Activated CD8-positive, alpha-beta T cell treated with anti-CD3 and anti-CD28 coated beads for 36 hours (primary cell): ENCODE measurements around the gene GPR78. TPM values are rescaled to one million over a fixed set of nuclear protein-coding genes. Genes with fewer than 3 reads are reported as not detected.

Experiments used
- ATAC-seq: fragments of 200-7000 bp; cut with Tn5 transposase; one replicate; pipeline ENCODE4 v1.10.0; 2021; ENCODE audit warnings: mild to moderate bottlenecking, moderate library complexity
- CTCF ChIA-PET: fragments of 350-600 bp; sonication (Branson Sonifier 250); formaldehyde crosslinking; loops from one replicate; lab custom pipeline; 2021; ENCODE audit warnings: antibody characterized with exemption; lab: Charles Lee
- POLR2A ChIA-PET: fragments of 350-600 bp; sonication (Branson Sonifier 250); formaldehyde crosslinking; loops from one replicate; lab custom pipeline; 2021; ENCODE audit warnings: antibody characterized with exemption; lab: Charles Lee
- DNase-seq: peaks from one replicate; pipeline ENCODE4 v3.0.0-alpha.2; 2020
- H3K27ac Mint-ChIP-seq: one replicate; pipeline ENCODE4 v1.8.0; 2021; ENCODE audit warnings: mild to moderate bottlenecking, mixed read lengths
- H3K27me3 Mint-ChIP-seq: one replicate; pipeline ENCODE4 v1.8.0; 2021; ENCODE audit warnings: mixed read lengths
- H3K36me3 Mint-ChIP-seq: one replicate; pipeline ENCODE4 v1.8.0; 2021; ENCODE audit warnings: low read depth, mixed read lengths
- H3K4me1 Mint-ChIP-seq: one replicate; pipeline ENCODE4 v1.8.0; 2021; ENCODE audit warnings: low read depth, mixed read lengths
- H3K4me3 Mint-ChIP-seq: one replicate; pipeline ENCODE4 v1.8.0; 2021; ENCODE audit warnings: mild to moderate bottlenecking, moderate library complexity, mixed read lengths
- H3K9me3 Mint-ChIP-seq: one replicate; pipeline ENCODE4 v1.8.0; 2021; ENCODE audit warnings: mixed read lengths
- intact Hi-C: fragments of 100-400 bp; cut with micrococcal nuclease; formaldehyde crosslinking; loops from one replicate; pipeline ENCODE4 v1.10.0; 2022
- total RNA-seq, 2 experiments: library from RNA; stranded (reverse); gene quantifications; one replicate each; pipeline ENCODE4 v1.2.3, GENCODE V29; 2021
- TF ChIP-seq, protein P1 (sequence below): fragments of 200-600 bp; IDR thresholded peaks from one replicate; pipeline ENCODE4 v1.8.0; 2022; ENCODE audit warnings: antibody characterized with exemption, mild to moderate bottlenecking

Gene GPR78
- total RNA-seq, 2 experiments from 2014 or later: not detected

DNA sequence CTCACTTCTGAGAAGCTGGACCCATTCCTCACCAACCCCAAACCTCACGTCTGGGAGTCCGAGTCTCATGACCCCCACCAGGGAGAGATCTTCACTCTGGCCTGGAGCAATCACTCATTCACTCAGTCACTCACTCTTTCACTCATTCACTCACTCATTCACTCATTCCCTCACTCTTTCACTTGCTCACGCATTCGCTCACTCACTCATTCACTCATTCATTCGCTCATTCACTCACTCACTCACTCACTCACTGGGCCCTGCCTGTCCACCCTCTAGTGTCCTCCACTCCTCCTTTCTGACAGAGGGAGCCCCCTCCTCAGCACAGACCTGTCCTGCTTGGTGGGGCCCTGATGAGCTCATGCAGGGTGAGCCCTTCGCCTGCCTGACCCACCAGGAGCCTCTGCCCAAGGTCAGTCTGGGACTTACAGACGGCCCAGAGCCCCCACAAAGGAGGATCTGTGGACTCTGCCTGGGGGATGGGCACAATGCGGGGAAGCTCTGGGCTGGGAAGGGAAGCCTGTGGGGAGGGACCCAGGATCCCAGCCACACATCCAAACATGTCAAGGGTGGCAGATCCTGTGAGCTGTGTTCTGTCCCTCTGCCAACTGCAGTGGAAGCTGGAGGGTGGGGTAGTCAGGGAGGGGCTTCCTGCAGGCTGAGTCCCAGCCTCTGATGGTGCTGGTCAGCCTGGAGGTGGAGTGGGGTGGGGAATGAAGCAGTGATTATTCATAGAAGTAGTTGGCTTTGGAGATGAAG is 30.8 kb downstream of the GPR78 start:
- no peak for ATAC-seq
- Mint-ChIP-seq H3K4me3 (no peak overlapping the region), H3K27ac (no peak overlapping the region), H3K36me3 (no peaks in the 10 kb centered on the region), H3K27me3 (no peaks in the 10 kb centered on the region), H3K4me1 (no peaks in the 10 kb centered on the region), H3K9me3 (no peaks in the 10 kb centered on the region)
- TF ChIP-seq, protein P1, sequence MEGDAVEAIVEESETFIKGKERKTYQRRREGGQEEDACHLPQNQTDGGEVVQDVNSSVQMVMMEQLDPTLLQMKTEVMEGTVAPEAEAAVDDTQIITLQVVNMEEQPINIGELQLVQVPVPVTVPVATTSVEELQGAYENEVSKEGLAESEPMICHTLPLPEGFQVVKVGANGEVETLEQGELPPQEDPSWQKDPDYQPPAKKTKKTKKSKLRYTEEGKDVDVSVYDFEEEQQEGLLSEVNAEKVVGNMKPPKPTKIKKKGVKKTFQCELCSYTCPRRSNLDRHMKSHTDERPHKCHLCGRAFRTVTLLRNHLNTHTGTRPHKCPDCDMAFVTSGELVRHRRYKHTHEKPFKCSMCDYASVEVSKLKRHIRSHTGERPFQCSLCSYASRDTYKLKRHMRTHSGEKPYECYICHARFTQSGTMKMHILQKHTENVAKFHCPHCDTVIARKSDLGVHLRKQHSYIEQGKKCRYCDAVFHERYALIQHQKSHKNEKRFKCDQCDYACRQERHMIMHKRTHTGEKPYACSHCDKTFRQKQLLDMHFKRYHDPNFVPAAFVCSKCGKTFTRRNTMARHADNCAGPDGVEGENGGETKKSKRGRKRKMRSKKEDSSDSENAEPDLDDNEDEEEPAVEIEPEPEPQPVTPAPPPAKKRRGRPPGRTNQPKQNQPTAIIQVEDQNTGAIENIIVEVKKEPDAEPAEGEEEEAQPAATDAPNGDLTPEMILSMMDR: no peak
- CTCF ChIA-PET: no interaction called here
- DNase-seq: no peak
- intact Hi-C loops: no loop called here
- POLR2A ChIA-PET: no interaction called here

DNA sequence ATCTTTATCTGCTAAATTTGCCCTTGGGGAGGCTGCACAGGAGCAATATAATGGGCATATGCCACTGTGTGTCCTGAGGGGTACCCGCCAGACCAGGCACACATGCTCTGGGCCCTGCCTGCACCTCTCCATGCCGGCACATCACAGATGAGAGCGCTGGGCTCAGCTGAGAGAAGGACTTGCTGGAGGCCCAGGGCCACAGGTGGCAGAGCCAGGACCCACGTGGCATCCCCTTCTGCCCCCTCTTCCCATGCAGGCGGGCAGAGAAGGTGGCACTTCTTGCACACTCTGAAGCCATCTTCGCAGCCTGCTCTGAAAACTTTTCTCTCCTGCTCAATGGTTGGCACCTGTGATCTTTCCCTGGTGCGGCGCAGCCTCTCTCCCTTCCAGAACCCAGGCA is 32.5 kb downstream of the GPR78 start:
- POLR2A ChIA-PET: no interaction called here
- H3K27ac Mint-ChIP-seq: no peak overlapping the region
- TF ChIP-seq, protein P1: no peak

DNA sequence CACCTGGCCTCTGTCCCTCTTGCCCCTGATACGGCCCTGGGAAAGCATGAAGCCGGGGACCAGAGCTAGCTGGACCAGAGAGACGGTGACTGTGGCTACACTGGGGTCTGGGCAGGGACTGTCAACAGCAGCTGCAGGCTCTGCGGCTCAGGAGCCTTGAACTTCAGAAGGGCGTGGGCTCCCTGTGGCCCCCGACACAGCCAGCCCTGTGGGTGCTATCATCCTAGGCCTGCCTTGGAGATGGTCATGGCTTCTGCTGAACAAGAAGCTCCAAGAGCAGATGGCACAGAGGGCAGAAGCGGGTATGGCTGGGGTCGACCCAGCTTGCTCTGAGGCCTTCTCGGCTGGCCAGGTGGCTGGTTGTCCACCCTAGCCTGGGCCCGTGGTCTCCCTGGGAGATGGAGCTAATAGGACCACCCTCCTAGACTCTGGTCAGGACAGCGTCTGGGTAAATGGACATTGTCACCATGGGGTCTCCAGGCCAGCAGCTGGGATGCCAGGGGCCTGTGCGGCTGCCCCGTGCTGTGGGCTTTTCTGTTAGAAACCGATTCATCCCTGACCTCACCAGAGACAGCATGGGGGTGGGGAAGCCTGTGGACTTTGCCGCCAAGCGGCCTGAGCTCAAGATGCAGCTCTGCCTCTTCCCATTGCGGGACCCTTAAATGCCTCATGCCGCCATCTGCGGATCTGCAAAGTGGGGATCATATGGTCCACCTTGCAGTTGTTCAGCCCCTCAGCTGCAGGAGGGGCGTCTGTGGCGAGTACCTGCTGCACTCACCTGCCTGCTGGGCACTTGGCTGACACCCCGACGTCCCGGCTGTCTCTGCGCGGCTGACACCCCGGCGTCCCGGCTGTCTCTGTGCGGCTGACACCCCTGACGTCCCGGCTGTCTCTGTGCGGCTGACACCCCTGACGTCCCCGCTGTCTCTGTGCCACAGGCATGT is 33.5 kb downstream of the GPR78 start:
- no peak overlapping the region for H3K4me3 Mint-ChIP-seq
- intact Hi-C loops: no loop called here
- TF ChIP-seq, protein P1: no peak
- DNase-seq (no peak), ATAC-seq (no peak)
- no peak overlapping the region for H3K27ac Mint-ChIP-seq
- H3K36me3 Mint-ChIP-seq: no peaks in the 10 kb centered on the region
- no peaks in the 10 kb centered on the region for H3K27me3 Mint-ChIP-seq
- H3K4me1 Mint-ChIP-seq: no peaks in the 10 kb centered on the region
- ChIA-PET POLR2A (no interaction called here), CTCF (no interaction called here)
- H3K9me3 Mint-ChIP-seq: no peaks in the 10 kb centered on the region

More for the DNA sequence above, 32.5 kb downstream of the GPR78 start:
- no peaks in the 10 kb centered on the region for H3K36me3 Mint-ChIP-seq
- no peaks in the 10 kb centered on the region for H3K27me3 Mint-ChIP-seq
- no peak for DNase-seq
- no peaks in the 10 kb centered on the region for H3K9me3 Mint-ChIP-seq
- H3K4me3 Mint-ChIP-seq: no peak overlapping the region
- H3K4me1 Mint-ChIP-seq: no peaks in the 10 kb centered on the region
- intact Hi-C loops: no loop called here
- CTCF ChIA-PET: no interaction called here
- ATAC-seq: no peak

DNA sequence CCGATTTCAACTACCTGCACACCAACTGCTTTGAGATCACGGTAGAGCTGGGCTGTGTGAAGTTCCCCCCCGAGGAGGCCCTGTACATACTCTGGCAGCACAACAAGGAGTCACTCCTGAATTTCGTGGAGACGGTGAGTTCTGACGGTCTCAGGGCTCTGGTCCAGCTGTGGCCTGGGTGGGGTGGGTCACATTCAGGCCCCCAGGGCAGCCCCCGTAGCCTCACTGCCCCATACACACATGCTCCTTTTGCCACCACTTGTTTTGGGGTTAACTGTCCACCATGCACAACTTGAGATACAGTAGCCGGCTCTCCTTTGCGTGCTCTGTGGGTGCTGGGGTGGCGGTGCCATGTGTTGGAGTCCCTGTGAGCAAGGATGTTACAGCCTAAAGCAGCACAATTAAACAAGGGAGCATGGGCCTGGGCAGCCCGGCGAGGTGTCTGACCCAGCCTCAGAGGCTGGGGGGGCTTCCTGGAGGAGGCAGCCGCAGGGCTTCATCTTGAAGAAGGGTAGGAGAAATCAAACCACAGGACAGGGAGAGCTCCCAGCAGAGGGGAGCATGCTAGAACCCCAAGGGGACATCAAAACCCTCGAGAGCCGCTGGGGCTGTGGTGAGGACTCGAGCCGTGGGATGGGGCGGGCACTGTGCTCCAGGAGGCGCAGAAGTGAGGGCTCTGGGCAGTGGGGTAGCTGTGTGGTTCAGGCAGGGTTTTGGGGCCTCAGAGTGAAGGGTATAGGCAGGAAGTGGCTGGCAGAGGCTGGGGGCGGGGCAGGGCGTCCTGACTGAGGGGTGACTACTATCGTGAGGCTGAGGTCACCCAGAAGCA is 34.4 kb downstream of the GPR78 start:
- Mint-ChIP-seq H3K27me3 (no peaks in the 10 kb centered on the region), H3K4me3 (no peak overlapping the region), H3K36me3 (no peaks in the 10 kb centered on the region), H3K9me3 (no peaks in the 10 kb centered on the region), H3K4me1 (no peaks in the 10 kb centered on the region), H3K27ac (no peak overlapping the region)
- CTCF ChIA-PET: no interaction called here
- DNase-seq: peak; percentile 20
- ATAC-seq: no peak
- intact Hi-C loops: no loop called here
- POLR2A ChIA-PET: no interaction called here
- TF ChIP-seq, protein P1: no peak
